Fibroblast of mammary gland (primary cell): Measurements from ENCODE around the gene DNAH1.

Experiments
- DNase-seq: peaks from one replicate; pipeline ENCODE4 v3.0.0-alpha.2; 2010; ENCODE audit warnings: low read depth
- H3K4me3 ChIP-seq: 2 replicates; pipeline ENCODE4 v1.5.1; 2011; ENCODE audit warnings: low read depth, mild to moderate bottlenecking, low read length, moderate library complexity; ENCODE audit not compliant: control insufficient read depth
- TF ChIP-seq, protein P1 (sequence below): conservative IDR thresholded peaks from 2 replicates; pipeline ENCODE4 v1.5.1; 2011; ENCODE audit warnings: low read depth, low read length, inconsistent platforms; ENCODE audit not compliant: control insufficient read depth, insufficient read depth

The DNAH1 gene

DNA sequence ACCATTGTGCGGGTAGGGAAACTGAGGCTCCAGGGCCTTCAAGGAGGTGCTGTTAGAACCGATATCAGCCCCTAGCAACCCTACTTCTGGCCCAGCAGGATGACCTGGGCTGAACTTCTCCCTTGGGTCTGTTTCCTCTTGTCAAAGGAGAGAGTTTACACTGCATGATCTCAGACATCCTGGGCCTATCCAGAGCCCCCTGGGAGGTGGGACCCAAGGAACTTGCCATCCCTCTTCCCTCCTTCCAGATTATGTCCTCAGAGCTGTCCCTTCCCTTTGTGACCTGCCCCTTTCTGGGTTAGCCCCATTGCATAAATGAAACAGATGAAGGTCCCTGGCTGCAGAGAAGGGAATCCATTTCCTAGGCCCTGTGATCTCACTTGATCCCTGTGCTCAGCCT is 12.3 kb upstream of the DNAH1 start:
- no peak for DNase-seq
- TF ChIP-seq, protein P1, sequence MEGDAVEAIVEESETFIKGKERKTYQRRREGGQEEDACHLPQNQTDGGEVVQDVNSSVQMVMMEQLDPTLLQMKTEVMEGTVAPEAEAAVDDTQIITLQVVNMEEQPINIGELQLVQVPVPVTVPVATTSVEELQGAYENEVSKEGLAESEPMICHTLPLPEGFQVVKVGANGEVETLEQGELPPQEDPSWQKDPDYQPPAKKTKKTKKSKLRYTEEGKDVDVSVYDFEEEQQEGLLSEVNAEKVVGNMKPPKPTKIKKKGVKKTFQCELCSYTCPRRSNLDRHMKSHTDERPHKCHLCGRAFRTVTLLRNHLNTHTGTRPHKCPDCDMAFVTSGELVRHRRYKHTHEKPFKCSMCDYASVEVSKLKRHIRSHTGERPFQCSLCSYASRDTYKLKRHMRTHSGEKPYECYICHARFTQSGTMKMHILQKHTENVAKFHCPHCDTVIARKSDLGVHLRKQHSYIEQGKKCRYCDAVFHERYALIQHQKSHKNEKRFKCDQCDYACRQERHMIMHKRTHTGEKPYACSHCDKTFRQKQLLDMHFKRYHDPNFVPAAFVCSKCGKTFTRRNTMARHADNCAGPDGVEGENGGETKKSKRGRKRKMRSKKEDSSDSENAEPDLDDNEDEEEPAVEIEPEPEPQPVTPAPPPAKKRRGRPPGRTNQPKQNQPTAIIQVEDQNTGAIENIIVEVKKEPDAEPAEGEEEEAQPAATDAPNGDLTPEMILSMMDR: no peak
- no peak overlapping the region for H3K4me3 ChIP-seq

DNA sequence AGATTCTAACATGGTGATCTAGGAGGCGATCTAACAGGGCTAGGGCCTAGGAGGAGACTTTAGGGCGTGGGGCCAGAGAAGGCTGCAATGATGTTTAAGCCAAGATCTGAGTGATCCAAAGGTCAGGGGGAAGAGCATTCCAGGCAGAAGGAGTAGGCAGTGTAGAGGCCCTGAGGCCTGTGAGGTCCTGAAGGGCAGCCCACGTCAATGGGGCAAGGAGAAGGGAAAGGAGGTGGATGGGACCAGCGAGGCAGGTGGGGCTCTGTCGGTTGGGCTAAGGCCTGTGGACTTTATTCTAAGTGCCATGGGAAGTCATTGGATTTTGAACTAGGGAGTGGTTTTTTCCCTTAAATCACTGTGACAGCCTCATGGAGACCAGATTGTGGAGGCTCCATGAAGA is 10.2 kb upstream of the DNAH1 start:
- DNase-seq: no peak
- H3K4me3 ChIP-seq: no peak overlapping the region
- TF ChIP-seq, protein P1: no peak

DNA sequence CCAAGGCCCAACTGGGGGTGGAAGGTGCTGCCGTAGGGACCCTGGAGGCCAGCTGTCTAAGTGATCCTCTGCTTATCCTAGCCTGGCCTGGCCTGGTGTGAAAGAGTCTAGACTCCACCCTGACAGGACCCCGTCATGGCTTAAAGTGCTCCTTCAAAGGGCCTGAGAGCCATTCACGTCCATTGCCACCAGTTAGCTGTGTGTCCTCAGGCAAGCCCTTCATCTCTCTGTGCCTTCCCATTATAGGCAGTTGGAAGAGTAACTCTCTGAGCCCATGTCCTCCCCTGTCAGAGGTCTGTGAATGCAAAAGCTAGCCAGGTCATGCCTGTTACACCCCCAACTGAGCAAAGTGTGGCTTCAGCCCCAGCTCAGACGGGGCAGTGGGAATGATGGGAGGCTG is 9.1 kb upstream of the DNAH1 start:
- TF ChIP-seq, protein P1: no peak
- DNase-seq: no peak
- no peak overlapping the region for H3K4me3 ChIP-seq

DNA sequence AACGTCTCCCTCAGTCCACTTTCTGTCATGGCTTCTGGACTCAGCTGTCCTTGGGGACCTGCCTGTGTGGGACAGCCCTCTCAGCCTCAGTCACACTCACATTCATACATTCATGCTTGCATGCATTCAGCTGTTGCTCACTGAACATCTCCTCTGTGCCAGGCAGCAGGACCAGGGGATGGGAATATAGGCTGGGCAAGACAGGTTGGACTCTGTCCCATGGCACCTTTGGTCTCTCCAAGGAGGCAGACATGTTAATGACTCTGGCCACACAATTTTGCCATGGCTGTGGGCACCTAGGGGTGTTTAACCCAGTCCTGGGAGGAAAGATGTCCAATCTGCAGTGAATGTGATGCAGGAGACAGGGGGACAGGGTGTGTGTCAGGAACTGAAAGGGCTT is 7.8 kb upstream of the DNAH1 start:
- no peak for DNase-seq
- H3K4me3 ChIP-seq: no peak overlapping the region
- TF ChIP-seq, protein P1: no peak

DNA sequence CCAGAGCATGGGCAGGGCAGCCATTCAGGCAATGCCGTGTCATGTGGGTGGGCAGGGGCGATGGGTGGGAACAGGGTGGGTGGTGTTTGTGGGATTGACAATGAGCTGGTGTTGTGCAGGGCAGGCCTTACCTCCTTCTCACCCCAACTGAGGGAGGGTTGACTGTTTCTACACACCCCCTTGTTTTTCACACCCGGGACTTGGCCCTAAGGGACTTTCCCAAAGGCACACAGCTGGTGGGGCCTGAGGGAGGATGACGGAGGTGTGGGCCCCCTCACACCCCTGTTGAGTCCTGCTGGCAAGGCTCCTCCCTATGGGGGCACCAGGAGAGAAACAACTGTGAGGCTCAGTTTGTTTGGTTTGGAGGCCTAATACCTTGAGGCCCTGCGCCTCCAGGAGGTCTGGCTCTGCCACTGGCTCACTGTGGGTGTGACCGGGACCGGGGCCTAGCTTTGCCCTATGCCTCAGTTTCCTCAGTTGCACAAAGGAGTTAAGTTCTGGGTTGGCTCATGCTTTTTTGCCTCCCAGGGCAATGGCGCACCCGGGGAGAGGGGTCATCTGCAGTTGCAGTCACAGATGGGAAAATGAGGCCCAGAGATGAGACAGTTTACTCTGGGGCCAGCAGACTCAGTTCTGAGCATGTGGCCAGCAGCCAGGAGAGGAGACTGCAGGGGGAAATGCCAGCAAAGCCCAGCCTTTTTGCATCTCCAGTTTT is 5.1 kb upstream of the DNAH1 start:
- no peak overlapping the region for H3K4me3 ChIP-seq
- TF ChIP-seq, protein P1: no peak
- no peak for DNase-seq

DNA sequence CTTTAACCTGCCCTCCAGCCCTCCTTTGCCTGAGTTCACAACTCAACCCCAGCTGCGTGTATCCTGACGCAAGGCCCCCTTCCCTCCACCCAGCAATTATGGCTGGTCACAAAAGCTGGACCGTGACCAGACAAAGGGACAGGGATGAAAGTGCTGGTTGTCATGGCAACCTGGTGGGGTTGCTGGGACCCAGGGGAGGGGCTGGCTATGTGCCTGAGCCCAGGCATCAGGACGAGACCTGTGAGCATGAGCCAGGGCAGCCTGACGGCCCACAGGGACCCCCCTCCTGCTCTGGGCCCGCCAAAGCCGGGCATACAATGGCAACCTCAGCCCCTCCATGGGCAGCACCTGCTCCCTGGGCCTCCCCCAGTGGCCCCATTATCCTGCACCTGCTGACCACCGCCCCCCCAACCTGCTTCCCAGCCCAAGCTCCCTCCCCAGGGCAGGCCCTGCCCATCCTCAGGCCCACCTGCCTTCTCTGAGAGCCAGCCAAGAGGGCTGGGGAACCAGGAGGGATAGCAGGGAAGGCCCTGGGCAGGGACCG is 4.5 kb upstream of the DNAH1 start:
- no peak for DNase-seq
- TF ChIP-seq, protein P1: no peak
- H3K4me3 ChIP-seq: no peak overlapping the region

DNA sequence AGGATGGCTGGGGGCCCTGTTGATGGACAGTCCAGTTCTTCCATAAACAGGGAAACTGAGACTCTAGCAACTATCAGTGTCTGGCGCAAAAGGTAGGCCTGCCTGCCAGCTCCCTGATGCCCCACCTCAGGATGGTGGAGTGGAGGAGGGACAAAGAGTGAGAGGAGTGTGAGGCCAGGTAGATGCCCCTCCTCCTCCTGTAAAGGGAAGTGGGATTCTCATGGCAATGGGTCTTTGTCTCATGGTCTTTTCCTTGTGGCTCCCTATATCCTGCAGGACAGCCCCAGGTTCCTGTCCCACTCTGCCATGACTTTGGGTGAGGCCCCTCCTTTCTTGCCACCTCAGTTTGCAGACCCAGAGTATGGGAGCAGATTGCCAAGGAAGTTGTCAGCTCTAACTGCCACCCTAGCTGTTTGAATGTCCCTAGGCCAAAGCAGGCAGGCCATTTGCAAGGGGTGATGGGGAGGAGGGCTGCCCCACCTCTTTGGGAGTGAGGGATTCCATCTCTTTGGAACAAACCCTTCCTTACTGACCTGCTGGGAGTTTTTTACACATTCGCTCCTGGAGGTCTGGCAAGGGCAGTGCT is 2.8 kb upstream of the DNAH1 start:
- H3K4me3 ChIP-seq: no peak overlapping the region
- DNase-seq: no peak
- TF ChIP-seq, protein P1: no peak
